GM19193 (cell line): ENCODE measurements around the gene TMEM163.

ENCODE experiments used
- POLR2A ChIP-seq: IDR thresholded peaks from 4 replicates; pipeline ENCODE4 v1.6.1; 2011; ENCODE audit not compliant: insufficient read depth, insufficient read length; ENCODE audit errors: extremely low read depth

TMEM163 gene

DNA sequence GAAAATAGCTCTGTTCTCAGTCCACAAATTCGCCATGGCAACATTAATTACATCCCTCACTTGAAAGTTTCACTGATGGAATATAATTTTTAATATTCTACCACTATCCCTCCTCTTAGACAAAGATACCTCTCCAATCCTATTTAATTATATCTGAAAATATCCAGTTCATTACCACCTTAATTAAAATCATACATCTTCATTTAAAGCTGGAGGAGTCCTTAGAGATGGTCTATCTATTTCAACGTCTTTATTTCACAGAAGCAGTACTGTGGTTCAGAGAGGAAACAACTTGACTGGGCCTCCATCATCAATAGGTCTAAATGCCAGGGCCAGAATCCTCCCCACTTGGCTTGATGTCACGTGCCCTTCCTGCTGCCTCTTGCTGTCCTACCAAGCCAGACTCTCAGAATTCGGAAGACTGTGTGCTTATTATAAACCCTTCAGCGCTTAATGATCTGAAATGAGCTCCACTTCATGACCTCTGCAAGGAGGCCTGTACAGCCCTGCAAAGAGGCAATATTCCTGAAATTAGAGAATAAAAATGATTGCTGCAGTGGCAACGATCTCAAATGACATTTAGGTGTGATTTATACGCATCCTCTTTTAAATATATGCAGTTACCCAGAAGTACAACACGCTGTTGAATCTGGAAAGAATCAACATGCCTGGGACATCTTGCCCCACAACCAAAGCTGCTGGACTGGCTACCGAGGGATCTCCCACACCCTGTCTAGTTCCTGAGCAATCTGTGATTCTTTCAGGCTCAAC lies 146.3 kb downstream of the TMEM163 start:
- TF ChIP-seq POLR2A, result no peak

DNA sequence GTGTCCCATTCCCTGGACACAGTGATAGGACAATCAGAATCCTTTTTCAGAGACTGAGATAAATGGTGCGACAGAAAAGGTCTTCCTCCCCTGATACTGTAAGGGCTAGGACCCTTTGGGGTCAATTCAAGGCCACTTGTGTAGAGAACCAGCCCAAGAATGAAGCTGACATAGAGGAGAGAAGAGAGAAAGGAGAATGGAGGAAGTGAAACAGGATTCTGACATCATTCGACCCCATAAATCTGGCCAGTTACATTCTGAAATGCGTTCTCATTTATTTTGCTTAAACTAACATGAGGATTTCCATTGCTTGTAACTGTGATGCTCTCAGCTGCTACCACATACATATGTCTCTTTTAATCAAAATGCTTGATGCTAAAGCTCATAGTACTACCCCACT lies 148.1 kb downstream of the TMEM163 start:
- no peak for TF ChIP-seq POLR2A

DNA sequence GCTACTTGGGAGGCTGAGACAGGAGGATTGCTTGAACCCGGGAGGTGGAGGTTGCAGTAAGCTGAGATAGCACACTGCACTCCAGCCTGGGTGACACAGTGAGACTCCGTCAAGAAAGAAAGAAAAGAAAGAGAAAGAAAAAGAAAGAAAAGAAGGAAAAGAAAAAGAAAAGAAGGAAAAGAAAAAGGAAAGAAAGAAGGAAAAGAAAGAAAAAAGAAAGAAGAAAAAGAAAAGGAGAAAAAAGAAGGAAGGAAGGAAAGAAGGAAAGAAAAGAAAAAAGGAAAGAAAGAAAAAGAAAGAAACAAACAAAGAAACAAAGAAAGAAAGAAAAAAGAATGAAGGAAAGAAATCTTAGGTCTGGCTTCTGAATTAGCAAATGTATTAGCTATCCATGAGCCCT lies 150.4 kb downstream of the TMEM163 start:
- TF ChIP-seq POLR2A, result no peak

DNA sequence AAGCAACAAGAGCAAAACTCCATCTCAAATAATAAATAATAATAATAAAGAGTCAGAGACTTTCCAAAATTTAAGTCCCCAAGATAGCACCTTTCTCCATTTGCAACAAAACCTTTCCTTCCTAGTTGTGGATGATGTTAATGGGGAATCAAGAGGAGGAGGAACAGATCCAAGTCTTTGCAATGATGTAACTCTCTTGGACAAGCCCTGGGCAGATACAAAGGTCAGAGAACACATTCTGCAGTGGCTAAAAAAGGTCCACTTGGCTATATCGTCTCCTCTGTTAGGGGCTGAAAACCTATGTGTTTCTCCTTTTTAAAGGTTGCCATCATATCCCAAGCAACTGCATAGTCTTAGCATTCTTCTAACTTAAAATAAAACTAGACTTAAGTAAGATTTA lies 151.1 kb downstream of the TMEM163 start:
- TF ChIP-seq POLR2A, result no peak

DNA sequence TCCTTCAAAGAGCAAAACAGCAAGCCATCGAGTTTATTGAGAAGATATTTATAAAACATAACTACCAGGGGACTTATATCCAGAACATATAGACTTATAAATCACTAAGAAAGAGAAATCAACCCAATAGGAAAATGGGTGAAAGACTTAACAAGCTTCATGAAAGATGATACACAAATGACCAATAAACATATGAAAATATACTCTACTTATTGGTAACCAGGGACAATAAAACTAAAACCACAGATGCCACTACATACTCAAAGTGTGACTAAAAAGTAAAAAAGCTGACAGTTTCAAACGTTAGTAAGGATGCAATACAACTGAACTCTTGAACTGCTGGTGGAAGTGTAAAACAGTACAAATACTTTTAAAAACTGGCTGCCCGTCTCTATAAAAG lies 154.3 kb downstream of the TMEM163 start:
- no peak for TF ChIP-seq POLR2A

DNA sequence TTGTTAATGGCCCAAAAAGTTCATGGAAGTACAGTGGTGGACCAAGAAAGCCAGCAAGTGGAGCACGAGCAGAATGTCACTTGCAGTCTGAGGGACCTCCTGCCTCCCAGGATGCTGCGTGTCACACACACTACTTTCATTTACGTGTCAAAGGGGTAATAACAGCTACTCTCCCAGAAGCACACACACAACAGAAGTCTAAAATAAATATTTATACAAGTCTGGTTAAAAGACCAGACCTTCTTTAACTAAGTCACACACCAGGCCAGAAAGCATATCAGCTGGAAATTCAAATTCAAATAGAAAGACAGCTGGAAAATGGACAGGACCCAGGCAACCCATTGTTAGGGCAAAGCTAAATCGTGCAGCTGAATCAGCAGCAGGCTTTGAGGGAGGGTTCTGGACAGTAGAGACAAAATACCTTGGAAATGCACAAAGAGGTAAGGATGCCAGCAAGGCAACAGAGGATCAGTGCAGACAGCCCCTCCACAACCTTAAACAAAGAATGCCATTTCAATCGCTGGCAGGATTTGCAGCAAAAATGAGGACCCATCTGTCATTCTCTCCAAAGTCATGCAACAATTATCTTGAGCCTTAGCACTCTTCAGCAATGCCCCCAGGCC lies 160.5 kb downstream of the TMEM163 start:
- TF ChIP-seq POLR2A, result no peak

DNA sequence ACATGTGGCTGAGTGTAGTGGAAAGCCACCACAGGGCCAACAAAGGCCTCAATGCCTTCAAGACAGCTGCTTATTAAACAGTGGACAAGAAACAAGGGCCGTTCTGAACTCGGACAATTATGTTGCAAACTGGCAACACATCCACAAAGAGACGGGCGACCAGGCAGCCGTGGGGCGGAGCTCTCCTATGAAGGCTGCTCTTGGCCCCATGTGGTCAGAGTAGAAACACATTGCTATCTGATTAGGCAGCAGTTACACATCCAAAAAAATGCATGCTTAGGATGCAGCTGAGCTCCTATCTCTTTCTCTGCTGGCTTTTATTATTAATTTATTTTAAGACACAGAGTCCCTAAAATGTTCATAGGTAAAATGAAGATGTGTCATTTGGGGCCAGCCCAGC lies 163.4 kb downstream of the TMEM163 start:
- TF ChIP-seq POLR2A, result no peak

DNA sequence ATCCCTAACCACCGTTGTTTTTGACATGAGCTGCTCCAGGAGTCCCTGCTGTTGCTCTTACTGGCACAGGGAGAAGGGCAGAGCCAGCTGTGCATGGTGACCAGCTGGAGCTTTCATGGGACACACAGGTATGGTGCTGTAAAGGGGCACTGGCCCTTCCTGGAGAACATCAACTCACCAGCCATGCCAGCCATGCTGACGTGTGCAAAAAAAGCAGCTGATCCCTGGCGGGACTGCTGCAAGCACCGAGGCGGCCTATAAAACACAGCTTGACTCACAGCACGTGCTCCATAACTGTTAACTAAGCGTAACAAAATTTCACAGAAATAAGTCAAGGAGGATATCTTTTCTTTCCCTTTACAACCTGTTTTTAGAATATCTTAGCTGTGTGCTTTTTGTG lies 165.1 kb downstream of the TMEM163 start:
- TF ChIP-seq POLR2A, result no peak

DNA sequence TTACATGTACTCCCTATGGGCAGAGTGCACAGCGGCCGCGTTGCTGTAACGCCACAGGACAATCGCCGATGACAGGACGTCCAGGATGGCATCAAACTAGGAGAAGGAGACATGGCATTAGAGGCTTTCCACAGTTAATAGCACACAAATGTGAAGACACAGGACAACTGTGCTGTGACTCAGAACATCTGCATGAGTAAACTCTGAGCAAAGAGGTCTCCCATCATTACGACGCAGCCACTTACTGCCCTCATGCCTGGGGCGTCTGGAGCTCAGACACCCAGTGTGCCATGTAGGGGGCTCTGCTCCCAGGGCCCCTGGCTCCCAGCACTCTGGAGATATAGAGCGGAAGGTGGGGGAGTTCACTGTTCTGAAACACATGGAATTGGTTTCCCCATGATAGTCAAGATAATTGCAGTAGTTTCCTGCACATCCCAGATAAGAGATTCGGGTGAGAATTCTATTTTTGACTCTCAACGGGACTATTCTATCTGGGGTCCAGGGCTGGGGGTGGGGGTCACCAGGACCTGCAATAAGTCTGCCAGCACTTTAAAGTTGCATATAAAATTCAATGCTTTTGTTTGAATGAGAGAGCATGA lies 168.1 kb downstream of the TMEM163 start:
- TF ChIP-seq POLR2A, result no peak

DNA sequence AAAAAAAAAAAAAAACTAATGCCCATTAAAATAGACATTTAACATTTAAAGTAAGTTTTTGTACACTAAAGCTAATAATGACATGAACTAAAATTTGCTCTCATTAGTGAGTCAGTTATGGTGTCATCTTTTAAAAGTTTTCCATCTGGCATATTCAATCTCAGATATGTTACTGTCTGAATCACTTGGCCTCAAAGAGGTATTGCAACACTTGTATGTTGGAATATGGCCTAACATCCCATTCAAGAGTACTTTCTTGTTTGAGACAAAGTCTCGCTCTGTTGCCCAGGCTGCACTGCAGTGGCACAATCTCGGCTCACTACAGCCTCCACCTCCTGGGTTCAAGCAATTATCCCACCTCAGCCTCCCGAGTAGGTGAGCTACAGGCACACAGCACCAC lies 169.7 kb downstream of the TMEM163 start:
- TF ChIP-seq POLR2A, result no peak

DNA sequence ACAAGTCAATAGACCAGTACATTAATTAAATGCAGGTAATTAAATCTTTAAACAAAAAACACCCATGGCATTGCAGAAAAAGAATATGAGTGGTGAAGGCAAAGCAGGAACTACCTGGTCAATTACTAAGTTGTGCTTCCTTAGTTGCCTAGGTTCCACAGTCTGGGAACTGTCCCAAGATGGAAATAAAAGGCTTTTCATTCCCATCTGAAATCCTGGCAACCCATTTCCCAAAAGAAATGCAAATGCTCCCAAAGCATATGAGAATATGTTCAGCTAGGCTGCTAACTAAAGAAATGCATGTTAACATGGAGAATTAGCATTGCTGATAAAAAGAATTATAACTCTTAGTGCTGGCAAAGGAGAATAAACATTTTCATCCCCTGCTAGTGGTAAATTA lies 177.8 kb downstream of the TMEM163 start:
- TF ChIP-seq POLR2A, result no peak

DNA sequence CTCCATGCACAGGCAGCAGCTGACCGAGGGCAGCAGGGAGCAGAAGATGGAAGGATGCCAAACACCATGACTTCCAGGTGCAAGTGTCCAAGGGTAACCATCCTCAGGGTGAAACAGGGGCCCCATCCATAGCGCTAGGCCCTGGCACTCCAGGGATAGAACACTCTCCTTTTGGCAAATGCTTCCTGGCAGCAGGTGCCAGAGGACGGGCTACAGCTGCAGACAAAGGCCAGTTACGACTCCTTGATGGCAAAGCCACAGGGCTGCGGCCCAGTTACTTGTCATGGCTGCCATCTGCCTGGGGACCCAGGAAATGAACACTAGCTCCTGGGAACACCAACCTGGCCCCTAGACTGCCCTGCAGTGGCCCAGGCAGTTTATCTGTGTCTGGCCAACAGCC lies 178.8 kb downstream of the TMEM163 start:
- no peak for TF ChIP-seq POLR2A

DNA sequence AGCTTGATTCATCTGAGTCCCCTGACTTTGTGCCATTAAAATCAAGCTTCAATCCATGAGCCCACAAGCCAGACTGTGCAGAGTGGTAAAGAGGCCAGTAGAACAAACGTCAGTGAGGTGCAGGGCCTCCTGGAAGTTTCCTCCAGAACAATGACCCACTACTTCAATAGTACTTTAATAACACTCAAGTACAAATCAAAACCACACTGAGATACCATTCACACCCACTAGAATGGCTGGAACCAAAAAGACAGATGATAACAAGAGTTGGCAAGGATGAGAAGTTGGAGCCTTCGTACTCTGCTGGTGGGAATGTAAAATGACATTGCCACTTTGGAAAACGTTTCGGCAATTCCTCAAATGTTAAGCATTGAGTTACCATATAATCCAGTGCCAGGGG lies 181.1 kb downstream of the TMEM163 start:
- TF ChIP-seq POLR2A, result no peak

DNA sequence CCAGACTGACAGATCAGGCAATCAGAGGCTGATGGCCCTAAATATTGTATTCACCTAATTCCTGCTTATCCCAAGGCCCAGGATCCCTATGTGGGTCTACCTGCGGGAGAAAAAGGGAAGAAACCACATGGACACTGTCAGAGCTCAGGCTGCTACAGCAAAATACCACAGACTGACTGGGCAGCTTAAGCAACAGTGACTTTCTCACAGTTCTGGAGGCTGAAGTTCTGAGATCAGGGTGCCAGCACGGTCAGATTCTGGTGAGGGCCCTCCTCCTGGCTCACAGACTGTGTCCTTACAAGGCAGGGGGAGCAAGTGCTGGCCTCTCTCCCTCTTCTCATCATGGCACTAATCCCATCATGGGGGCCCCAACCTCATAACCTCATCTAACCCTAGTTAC lies 181.7 kb downstream of the TMEM163 start:
- no peak for TF ChIP-seq POLR2A

DNA sequence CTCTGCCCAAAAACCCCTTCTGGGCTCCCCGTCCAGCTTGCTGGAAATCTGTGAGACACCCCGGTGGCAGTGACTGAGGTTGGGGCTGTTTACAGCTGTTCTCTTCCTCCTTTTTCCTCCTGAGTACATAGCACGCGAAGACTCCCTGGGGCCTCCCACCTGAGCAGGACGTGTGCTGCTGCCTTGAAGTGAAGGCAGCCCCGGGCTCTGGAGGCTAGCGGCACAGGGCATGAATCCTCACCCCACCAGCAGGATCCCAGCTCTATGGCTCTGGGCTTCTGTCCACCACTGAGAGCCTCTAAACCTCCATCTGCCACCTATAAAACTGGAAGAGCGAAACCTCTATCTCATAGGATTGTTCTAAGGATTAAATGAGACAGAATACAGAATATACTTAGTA lies 182.5 kb downstream of the TMEM163 start:
- TF ChIP-seq POLR2A, result no peak

DNA sequence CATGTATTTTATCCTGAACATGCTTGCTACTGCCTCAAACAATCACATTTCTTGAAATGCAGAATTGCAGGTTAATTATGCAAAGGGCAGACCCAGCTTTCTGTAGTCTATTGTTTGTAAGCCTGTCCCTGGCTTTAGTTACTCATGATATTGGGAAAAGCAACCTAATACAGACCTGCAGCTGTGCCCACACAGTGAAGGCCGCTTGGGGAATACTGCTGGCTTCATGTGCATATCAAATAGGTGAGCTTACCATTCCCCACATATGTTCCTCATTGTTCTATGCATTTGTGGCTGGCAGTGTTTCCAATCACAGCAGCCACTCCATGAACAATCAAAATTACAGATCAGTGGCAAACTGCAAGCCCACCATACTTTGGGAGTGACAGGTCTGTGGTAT lies 186.3 kb downstream of the TMEM163 start:
- TF ChIP-seq POLR2A, result no peak

DNA sequence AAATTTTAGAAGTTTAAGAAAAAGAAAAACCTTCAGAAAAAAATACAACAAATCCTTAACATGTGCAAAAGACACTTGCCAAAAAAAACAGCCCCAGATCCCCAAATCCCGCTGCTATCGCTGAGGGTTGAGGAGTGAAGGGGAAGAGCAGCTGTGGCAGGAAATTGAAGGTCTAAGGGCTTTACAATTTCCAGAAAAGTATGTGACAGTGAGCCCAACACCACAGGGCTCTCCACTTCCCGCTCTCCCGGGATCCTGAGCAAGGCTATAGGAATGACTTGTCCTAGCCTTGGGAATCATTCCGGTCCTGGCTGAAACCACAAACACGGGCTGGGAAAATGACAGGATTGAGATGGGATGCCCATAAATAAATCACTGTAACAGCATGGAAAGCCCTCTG lies 191.4 kb downstream of the TMEM163 start:
- no peak for TF ChIP-seq POLR2A
